HG03066 (cell line): Measurements from ENCODE around the gene LTA4H.
"Not testable (repeated sequence)": the region's sequence is repeated elsewhere in the genome, so short reads cannot be mapped to it uniquely, and the experiment has no call there.

ENCODE experiments used
- ATAC-seq: cut with Tn5 transposase; IDR thresholded peaks from one replicate; pipeline ENCODE4 v1.9.1; 2021; ENCODE audit warnings: low read depth; ENCODE audit not compliant: unreplicated experiment

Gene LTA4H

DNA sequence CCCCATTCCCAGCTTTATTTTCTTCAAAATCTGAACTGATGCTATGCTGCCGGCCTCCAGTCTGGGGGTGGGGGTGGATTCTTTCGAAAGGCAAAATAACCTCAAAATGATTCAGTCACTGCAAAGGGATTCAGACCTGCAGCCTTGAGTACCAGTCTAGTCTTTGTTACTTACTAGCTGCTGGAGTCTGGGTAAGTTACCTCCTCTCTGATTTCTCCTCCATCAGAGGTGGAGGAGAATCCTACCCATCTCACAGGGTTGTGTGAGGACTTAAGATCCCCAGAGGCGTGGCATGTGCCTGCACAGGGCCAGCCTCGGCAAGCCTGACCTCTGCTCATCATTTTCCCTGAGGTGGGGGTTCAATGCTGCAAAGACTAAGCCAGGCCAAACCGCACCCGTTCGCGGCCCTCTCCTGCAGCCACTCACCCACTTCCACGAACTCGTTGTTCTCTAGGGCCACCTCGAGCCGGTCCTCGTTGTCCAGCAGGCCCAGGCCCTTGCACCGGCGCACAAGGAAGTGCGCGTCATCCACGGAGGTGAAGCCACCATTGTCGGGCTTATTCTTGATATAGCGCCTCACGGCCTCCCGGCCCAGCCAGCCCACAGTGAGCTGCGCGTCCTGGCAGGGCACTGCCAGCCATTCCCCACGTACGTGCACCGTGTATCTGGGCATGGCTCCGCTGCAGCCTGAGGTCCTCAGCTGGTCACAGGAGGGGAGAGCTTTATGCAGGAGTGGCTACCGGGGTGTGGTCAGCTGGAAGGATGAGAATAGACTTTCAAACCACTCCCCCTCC, 40.0 kb downstream of the LTA4H start:
- no peak for ATAC-seq

GRCh38 chr12:95994476-95994875, 40.9 kb downstream of the LTA4H start:
- ATAC-seq, result no peak

DNA sequence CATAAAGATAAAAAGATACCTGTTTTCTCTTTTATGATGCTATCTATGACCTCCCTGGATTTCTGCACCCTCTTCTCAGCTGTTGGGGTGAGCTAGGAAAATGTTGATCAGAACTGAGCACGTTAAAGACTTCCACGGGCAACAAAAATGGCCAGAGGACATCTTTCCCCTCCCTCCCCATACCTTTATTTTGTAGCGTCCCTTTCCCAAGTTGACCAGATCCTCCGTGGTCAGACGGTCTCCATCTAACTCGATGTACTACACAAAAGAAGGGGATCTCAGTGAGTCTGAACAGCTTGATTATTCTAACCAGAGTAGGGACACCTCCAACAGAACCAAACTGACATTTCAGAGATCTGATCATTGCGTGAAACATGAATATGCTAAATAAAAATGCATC, 41.5 kb downstream of the LTA4H start:
- no peak for ATAC-seq

- ATAC-seq, result no peak
These were observed 45.3 kb downstream of the LTA4H start for GRCh38 chr12:95990136-95990535.

GRCh38 chr12:95989504-95990123, 45.8 kb downstream of the LTA4H start:
- no peak for ATAC-seq

DNA sequence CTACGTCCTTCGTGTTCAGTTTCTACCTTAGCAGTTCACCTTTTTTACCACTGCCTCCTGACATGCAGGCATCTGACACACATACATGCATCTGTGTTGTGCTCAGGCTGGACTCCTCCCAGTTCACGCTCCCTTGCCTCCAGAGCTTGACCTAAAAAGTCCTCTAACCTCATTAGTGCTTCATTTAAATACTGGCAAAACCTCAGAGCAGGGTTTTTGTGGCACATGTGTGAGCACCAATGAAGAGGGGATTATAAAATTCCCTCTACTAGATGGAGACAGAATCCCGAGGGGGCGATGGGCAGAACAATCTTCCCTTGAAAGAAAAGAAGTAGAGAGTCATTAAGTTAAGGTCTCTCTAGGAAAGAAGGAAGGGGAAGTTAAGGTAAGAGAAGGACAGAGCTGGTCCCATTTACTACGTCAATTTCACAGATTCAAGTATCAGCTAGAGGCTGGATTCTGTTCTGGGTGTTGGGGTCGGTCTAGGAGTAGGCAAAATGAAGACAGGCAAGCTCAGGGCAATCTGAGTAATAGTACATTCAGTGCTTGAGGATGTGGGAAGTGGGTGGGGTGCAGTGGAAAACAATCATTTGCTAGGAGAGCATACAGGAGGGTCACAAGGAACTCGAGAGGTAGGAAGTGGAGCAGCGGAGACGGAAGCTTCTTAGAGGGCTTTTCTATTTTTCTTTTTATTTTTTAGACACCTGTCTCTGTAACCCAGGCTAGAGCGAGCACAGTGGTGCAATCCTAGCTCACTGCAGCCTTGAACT, 46.7 kb downstream of the LTA4H start:
- no peak for ATAC-seq

DNA sequence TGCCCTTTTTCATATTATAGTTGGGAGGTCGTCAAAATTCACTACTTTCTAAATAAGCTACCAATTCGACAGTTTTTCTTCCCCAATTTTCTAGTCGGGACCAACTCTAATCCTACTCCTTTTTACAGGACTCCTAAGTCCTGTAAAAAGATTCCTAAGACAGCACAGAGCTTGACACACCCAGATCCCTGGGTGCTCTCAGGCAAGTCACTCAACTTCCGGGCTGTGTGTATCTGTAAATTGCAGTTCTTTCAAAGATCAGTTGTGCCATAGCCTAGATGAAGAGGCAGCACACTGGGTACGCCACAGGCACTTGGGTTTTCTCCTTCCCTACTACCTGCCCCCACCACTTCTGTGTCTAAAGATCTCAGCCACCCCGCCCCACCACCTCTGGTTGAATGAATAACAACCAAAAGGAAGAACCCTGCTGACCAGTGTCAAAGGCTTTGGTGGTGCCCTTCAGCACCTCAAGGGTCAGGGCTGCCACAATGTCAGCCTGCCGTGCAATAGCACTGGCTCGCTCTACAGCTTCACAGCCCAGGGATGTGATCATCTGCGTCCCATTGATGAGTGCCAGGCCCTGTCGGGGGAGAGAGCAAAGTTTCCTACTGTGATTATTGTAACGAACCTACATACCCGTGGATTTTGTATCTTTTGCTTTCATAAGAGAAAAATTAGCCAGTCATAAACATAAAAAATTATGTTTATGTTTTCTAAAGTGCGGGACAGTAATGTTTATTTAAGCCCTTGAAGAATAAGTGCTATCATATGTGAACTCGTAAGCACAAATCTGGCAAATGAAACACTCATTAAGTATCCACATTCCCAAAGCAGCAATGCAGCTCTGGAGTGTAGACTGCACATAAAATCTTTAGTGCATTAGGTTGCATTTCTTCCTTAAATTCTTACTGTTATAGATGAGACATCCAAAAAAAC, 48.5 kb downstream of the LTA4H start:
- ATAC-seq, result no peak

- no peak for ATAC-seq
These were observed 50.7 kb downstream of the LTA4H start for GRCh38 chr12:95984682-95985081.

GRCh38 chr12:95982602-95983001, 52.8 kb downstream of the LTA4H start:
- no peak for ATAC-seq

- ATAC-seq, result no peak
These were observed 55.0 kb downstream of the LTA4H start for GRCh38 chr12:95980437-95980836.

DNA sequence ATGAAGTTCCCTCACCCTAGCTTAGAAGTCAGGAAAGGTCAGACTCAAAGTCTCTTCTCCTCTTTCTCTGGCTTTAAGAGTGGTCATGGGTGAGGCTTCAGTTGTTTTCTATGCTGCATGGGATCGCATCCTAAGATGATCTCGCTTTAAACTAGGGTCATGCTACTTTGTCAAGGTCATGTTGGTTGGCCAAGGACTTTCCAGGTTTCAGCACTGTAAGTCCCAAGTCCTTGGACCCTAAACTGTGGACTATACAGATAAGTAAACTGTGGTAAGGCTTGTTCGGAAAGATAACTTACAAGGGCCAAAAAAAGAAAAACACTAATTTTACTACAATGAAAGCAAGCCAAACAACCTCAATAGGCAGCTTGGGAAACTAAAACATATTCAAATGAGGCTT, 56.6 kb downstream of the LTA4H start:
- ATAC-seq, result no peak

- no peak for ATAC-seq
These were observed 57.0 kb downstream of the LTA4H start for GRCh38 chr12:95978351-95978750.

DNA sequence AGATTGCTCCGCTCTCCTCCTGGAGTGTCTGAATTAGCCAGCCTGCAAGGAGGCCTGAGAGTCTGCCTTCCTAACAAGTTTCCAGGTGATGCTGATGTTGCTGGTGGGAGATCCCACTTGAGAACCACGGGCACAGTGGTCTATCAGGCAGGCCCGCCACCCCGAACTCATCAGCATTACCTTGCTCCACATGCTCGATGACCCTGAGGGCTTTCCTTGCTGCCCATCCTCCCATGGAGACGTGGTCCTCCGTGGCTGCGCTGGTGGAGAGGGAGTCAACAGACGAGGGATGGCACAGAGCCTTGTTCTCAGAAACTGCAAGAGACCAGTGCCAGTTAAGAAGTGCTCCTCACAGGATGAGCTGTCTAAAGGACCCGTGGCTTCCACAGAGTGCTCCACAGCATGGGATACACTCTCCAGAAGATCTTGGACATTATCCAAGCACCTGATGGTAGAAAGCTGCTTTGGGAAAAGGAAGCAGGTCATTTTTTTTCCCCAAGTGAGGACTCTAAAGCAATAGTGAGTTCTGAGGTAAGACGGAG, 57.6 kb downstream of the LTA4H start:
- no peak for ATAC-seq

GRCh38 chr12:95976416-95976832, 59.0 kb downstream of the LTA4H start:
- ATAC-seq, result no peak

GRCh38 chr12:95975491-95975890, 59.9 kb downstream of the LTA4H start:
- no peak for ATAC-seq

- no peak for ATAC-seq
These were observed 61.0 kb downstream of the LTA4H start for GRCh38 chr12:95974358-95974757.

DNA sequence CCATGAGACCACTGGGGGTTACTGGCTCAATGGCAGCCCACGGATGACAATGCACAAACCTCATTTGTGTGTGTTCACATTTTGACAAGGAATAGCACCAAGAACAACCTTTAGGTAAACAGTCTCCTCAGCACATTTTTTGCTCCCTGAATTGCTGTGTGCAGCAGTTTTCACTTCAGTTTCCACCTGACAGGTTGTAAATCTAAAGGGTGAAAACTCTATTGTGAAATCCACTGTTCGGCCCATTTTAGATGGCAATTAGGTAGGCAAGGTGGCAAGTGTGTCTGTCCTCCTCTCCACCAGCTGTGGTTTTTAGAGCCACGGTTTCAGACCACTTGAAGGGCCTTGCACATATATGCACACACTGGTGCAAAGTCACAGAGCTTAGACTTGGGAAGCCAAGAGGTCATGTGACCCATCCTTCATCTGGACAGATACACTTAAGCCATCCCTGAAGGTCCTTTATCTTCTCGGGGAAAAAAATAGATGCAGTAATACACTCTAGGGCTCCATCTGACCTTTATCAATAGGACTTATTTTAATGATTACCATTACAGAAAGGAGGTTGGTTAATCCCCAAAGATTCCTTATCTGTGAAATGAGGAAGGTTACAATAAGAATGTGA, 62.4 kb downstream of the LTA4H start:
- ATAC-seq, result no peak

- no peak for ATAC-seq
These were observed 64.5 kb downstream of the LTA4H start for GRCh38 chr12:95970905-95971304.

GRCh38 chr12:95969116-95969515, 66.3 kb downstream of the LTA4H start:
- not testable (repeated sequence) for ATAC-seq

DNA sequence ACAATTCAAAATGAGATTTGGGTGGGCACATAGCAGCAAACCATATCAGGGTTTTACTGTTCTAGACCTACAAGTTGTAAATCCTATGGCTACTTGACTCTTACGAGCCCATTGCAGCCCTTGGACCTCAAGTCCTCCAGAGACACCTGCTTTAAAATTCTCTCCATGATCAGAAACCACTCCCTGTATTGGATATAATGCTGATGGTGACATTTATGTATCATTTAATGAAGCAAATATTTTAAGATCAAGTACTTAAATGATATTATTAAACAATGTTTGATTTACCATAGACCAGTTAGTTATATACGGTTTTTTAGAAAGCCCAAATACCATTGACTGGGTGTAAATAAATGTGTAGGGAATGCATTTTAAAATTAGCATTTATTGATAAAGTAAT, 68.1 kb downstream of the LTA4H start:
- no peak for ATAC-seq
